ENCODE data around the gene CEP89.

Gene CEP89

GRCh38 chr19:32908641-32909190 is 63.0 kb downstream of the CEP89 start:
- Histone ChIP-seq H3K27me3 (ENCODE audit: low read depth, low read length) (no peaks in the 10 kb centered on the region), H3K79me2 (ENCODE audit: low read length) (no peaks in the 10 kb centered on the region), H3K36me3 (replicated peaks; ENCODE audit: low read depth, low read length) (no peaks in the 10 kb centered on the region), H3K4me3 (ENCODE audit: low read length) (no peak overlapping the region), H3K4me2 (ENCODE audit: low read length) (no peak overlapping the region), H4K20me1 (ENCODE audit: insufficient read depth, low read length) (no peaks in the 10 kb centered on the region), H3K9ac (ENCODE audit: low read length) (no peak overlapping the region), H3K9me3 (ENCODE audit: insufficient read depth, low read length) (no peaks in the 10 kb centered on the region), H2AFZ (ENCODE audit: low read depth, low read length) (no peak overlapping the region), H3K4me1 (ENCODE audit: low read length) (no peaks in the 10 kb centered on the region), H3K27ac (ENCODE audit: low read length) (no peak overlapping the region)
- TF ChIP-seq, protein P1, sequence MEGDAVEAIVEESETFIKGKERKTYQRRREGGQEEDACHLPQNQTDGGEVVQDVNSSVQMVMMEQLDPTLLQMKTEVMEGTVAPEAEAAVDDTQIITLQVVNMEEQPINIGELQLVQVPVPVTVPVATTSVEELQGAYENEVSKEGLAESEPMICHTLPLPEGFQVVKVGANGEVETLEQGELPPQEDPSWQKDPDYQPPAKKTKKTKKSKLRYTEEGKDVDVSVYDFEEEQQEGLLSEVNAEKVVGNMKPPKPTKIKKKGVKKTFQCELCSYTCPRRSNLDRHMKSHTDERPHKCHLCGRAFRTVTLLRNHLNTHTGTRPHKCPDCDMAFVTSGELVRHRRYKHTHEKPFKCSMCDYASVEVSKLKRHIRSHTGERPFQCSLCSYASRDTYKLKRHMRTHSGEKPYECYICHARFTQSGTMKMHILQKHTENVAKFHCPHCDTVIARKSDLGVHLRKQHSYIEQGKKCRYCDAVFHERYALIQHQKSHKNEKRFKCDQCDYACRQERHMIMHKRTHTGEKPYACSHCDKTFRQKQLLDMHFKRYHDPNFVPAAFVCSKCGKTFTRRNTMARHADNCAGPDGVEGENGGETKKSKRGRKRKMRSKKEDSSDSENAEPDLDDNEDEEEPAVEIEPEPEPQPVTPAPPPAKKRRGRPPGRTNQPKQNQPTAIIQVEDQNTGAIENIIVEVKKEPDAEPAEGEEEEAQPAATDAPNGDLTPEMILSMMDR (IDR thresholded peaks at IDR 0.05; ENCODE audit: low read depth, low read length), result no peak
- no peak for TF ChIP-seq EZH2phosphoT487 (IDR thresholded peaks at IDR 0.05; ENCODE audit: low read depth)

DNA sequence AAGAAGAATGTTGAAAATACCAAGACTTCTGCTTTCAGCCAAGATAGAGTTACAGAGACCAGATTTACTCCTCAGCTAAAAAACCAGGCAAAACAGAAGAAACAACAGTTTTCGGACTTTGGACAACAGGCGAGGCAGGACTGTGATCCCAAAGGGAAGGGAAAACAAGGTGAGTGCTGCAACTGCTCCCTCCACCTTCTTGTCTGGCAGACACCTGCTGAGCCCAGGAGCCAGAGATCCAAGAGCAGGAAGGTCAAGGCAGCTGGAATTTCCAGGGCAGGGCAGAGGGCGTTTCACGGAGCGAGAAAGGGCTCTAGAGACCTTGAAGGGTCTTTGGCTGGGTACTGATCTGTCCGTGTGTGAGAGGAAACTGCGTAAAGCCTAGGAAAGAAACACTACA is 69.3 kb downstream of the CEP89 start:
- no peak overlapping the region for H2AFZ ChIP-seq (ENCODE audit: low read depth, low read length)
- no peak overlapping the region for H3K4me3 ChIP-seq (ENCODE audit: low read length)
- H3K4me1 ChIP-seq (ENCODE audit: low read length), result no peaks in the 10 kb centered on the region
- H3K4me2 ChIP-seq (ENCODE audit: low read length), result no peak overlapping the region
- H3K36me3 ChIP-seq (replicated peaks; ENCODE audit: low read depth, low read length), result peaks cover 3% of the 10 kb centered on the region
- no peaks in the 10 kb centered on the region for H3K9me3 ChIP-seq (ENCODE audit: insufficient read depth, low read length)
- H3K27me3 ChIP-seq (ENCODE audit: low read depth, low read length), result no peaks in the 10 kb centered on the region
- H3K27ac ChIP-seq (ENCODE audit: low read length), result no peak overlapping the region
- H3K79me2 ChIP-seq (ENCODE audit: low read length), result no peaks in the 10 kb centered on the region
- no peak overlapping the region for H3K9ac ChIP-seq (ENCODE audit: low read length)
- no peak for TF ChIP-seq EZH2phosphoT487 (IDR thresholded peaks at IDR 0.05; ENCODE audit: low read depth)
- TF ChIP-seq, protein P1 (IDR thresholded peaks at IDR 0.05; ENCODE audit: low read depth, low read length), result no peak
- no peaks in the 10 kb centered on the region for H4K20me1 ChIP-seq (ENCODE audit: insufficient read depth, low read length)

- H3K9me3 ChIP-seq (ENCODE audit: insufficient read depth, low read length), result no peaks in the 10 kb centered on the region
- peaks cover 9% of the 10 kb centered on the region for H3K36me3 ChIP-seq (replicated peaks; ENCODE audit: low read depth, low read length)
- H3K79me2 ChIP-seq (ENCODE audit: low read length), result no peaks in the 10 kb centered on the region
- H3K9ac ChIP-seq (ENCODE audit: low read length), result no peak overlapping the region
- H3K4me2 ChIP-seq (ENCODE audit: low read length), result no peak overlapping the region
- H4K20me1 ChIP-seq (ENCODE audit: insufficient read depth, low read length), result no peaks in the 10 kb centered on the region
- no peak overlapping the region for H2AFZ ChIP-seq (ENCODE audit: low read depth, low read length)
- H3K4me1 ChIP-seq (ENCODE audit: low read length), result no peaks in the 10 kb centered on the region
- TF ChIP-seq, protein P1 (IDR thresholded peaks at IDR 0.05; ENCODE audit: low read depth, low read length), result no peak
- TF ChIP-seq EZH2phosphoT487 (IDR thresholded peaks at IDR 0.05; ENCODE audit: low read depth), result no peak
- no peak overlapping the region for H3K4me3 ChIP-seq (ENCODE audit: low read length)
- H3K27me3 ChIP-seq (ENCODE audit: low read depth, low read length), result no peaks in the 10 kb centered on the region
- H3K27ac ChIP-seq (ENCODE audit: low read length), result no peak overlapping the region
Measured at GRCh38 chr19:32901504-32902161, 70.1 kb downstream of the CEP89 start.

- H3K9me3 ChIP-seq (ENCODE audit: insufficient read depth, low read length), result peaks cover 21% of the 10 kb centered on the region; the same call in 1 of the 2 replicates
- H3K9ac ChIP-seq (ENCODE audit: low read length), result no peak overlapping the region
- H4K20me1 ChIP-seq (ENCODE audit: insufficient read depth, low read length), result no peaks in the 10 kb centered on the region
- peaks cover 28% of the 10 kb centered on the region for H3K36me3 ChIP-seq (replicated peaks; ENCODE audit: low read depth, low read length)
- peaks cover 13% of the 10 kb centered on the region for H3K4me1 ChIP-seq (ENCODE audit: low read length)
- H3K27ac ChIP-seq (ENCODE audit: low read length), result no peak overlapping the region
- H3K79me2 ChIP-seq (ENCODE audit: low read length), result no peaks in the 10 kb centered on the region
- no peak overlapping the region for H3K4me2 ChIP-seq (ENCODE audit: low read length)
- H3K4me3 ChIP-seq (ENCODE audit: low read length), result no peak overlapping the region
- H3K27me3 ChIP-seq (ENCODE audit: low read depth, low read length), result no peaks in the 10 kb centered on the region
- no peak for TF ChIP-seq EZH2phosphoT487 (IDR thresholded peaks at IDR 0.05; ENCODE audit: low read depth)
- TF ChIP-seq, protein P1 (IDR thresholded peaks at IDR 0.05; ENCODE audit: low read depth, low read length), result no peak
- H2AFZ ChIP-seq (ENCODE audit: low read depth, low read length), result no peak overlapping the region
Measured at GRCh38 chr19:32896516-32897214, 75.1 kb downstream of the CEP89 start.

Data from OCI-LY3 (cell line).